NCI-H1694 (cell line): ENCODE results near the gene VKORC1L1.
"Not testable (repeated sequence)": the region's sequence is repeated elsewhere in the genome, so short reads cannot be mapped to it uniquely, and the experiment has no call there.

Source experiments
- DNase-seq: peaks from one replicate; lab custom pipeline; 2025; lab: John Stamatoyannopoulos, UW

Gene VKORC1L1

DNA sequence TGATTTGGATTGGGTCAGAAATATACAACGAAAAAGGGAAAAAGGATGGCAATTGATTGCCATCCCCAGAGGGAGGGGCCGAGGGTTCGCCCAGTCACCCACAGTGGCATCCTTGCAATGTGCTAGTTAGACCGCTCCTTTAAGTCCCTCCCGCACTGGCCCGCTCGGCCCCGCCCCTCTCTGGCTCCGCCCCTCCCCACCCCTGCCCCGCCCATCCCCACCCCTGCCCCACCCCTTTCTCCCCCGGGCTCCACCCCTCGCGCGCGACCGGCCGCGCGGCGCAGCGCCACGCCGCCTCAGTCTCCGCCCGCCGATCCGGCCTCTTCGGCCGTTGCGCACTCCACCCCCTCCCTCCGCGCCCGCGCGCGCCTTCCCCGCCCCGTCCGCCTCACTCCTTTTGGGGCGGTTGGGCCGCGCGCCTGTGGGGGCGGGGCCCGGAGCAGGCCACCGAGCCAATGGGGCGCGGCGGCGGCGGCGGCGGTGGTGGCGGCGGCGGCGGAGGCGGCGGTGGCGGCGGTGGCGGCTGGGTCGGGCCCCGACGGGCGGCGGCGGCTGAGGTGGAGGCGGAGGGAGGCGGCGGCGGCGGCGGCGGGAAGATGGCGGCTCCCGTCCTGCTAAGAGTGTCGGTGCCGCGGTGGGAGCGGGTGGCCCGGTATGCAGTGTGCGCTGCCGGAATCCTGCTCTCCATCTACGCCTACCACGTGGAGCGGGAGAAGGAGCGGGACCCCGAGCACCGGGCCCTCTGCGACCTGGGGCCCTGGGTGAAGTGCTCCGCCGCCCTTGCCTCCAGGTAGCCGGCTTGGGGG, at the start of gene VKORC1L1:
Gene VKORC1L1, plus strand, starts transcription at position 299 of the 806 bp plus-strand sequence. Its CDS starts 298 bp downstream, at position 597.
- peak; percentile 69 for DNase-seq

DNA sequence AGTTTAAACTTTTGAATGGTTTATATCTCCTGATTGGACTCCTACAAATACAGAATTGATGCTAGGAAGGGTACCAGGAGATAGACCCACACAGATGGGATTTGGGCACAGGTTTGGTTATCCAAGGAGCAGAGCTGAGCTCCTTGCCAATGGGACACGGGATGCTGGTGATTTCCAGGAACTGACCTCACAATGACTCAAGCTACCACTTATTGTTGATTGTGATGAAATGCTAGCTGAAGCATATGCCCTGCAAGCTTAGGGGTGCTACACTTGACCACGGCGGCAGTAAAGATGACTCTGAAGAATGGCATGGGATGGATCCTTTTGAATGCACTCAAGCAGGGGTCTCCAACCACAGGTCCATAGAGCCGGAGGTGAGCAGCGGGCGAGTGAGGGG, 45.5 kb upstream of the VKORC1L1 start:
- DNase-seq: no peak

DNA sequence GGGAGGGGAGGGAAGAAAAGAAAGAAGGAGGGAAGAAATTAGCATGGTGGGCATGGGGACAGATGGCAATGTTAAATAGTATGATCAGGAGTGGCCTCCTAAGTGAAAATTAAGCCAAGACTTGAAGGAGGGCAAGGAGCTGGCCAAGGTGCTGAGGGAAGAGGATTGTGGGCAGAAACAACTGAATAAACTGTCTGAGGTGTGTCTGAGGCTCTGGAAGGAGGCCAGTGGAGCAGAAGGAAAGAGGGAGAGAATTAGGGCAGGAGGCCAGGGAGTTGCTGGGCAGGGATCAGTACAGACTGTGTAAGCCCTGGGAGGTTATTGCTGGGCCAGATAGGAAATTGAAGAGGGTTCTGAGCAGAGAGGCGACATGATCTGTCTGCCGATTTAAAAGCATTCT, 40.6 kb upstream of the VKORC1L1 start:
- no peak for DNase-seq

GRCh38 chr7:65836684-65837083, 36.2 kb upstream of the VKORC1L1 start:
- DNase-seq: not testable (repeated sequence)

GRCh38 chr7:65837541-65837956, 35.3 kb upstream of the VKORC1L1 start:
- not testable (repeated sequence) for DNase-seq

DNA sequence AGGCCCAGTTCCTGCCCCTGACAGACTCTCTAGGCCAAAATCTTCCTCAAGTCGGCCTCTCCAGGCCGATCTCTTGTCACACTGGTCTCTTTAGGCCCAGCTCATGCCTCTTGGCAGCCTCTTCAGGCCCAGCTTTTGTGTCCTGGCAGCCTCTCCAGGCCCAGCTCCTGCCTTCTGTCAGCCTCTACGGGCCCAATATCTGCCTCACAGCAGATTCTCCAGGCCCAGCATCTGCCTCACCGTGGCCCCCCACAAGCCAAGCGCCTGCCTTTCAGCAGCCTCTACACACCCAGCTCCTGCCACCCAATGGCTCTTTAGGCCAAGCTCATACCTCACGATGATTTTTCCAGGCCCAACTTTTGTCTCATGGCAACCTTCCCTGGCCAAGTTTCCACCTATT, 33.0 kb upstream of the VKORC1L1 start:
- no peak for DNase-seq

DNA sequence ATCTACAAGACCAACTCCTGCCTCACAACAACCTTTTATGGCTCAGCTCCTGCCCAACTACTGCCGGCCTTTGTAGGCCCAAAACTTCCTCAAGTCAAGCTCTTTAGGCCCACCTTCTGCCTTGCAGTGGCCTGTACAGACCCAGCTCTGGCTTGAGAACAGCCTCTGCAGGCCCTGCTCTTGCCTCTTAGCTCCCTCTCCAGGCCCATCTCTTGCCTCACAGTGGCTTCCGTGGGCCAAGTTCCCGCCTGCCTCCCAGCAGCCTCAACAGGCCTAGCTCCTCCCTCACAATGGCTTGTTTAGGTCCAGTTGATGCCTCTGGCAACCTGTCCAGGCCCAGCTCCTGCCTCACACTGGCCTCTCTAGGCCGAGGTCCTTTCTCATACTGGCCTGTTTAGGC, 32.4 kb upstream of the VKORC1L1 start:
- DNase-seq: peak; percentile 19

DNA sequence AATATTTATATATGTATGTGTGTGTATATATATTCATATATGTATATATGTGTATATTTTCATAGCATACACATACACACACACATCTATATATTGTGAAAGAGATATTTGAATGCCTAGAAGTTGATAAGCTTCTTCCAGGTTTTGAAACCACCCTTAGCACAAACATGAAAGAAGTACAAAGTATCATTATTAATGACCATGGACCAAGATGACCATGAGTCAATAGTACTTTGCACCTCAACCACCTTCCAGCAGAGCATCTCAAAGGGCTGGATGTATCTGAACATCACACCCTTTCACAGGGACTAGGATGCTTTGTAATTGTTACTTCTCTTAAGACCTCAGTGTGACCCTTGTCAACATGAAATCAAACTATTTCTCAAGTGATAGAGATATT, 29.3 kb upstream of the VKORC1L1 start:
- not testable (repeated sequence) for DNase-seq

- no peak for DNase-seq
Observed at GRCh38 chr7:65846008-65846570, 26.8 kb upstream of the VKORC1L1 start.

DNA sequence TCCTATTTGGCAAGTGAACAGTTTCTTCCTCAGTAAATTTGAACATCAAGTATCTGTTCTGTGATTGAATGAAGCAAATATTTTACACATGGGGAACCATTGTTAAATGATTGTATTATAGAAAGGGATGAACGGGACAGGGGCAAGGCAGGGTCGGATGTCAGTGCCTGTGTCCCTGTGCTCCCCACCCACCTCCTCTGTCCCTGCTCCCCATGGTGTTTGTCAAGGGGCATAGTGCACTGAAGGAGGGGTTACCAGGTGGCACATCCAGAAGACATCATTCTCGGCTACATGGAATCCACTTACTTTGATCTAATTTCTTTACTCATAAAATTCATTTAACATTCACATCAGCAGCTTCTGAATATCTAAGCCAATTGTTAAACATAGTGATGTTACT, 19.4 kb upstream of the VKORC1L1 start:
- DNase-seq: not testable (repeated sequence)

DNA sequence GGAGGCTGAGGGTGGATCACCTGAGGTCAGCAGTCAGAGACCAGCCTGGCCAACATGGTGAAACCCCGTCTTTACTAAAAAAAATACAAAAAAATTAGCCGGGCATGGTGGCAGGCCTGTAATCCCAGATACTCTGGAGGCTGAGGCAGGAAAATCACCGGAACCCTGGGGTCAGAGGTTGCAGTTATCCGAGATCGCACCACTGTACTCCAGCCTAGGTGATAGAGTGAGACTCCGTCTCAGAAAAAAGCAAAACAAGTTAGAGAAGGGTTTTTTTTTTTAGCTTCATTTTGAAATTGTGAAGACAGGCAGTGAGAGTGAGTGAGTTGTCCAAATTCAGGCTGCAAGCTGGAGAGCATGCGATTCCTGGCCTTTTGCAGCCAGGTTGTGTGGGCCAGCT, 19.0 kb upstream of the VKORC1L1 start:
- not testable (repeated sequence) for DNase-seq

GRCh38 chr7:65857321-65857894, 15.5 kb upstream of the VKORC1L1 start:
- not testable (repeated sequence) for DNase-seq

GRCh38 chr7:65858660-65859059, 14.2 kb upstream of the VKORC1L1 start:
- DNase-seq: not testable (repeated sequence)

DNA sequence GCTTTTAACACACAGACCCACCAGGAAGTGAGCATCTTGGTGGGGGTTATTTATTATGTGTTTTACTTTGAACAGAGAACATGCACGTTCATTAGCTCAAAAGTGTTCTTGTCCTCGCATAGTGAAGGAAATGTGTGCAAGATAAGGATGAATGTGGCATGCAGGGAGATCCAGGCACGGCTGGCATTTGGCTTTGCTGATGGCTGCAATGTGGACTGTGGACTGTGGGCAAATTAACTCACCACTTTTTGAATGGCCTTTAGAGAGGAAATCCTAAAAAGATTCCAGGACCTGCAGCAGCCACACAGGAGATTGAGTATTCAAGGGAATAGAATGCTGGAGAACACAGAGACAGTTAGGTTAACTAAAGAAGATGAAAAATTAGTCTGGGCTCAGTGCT, 6.6 kb upstream of the VKORC1L1 start:
- not testable (repeated sequence) for DNase-seq

DNA sequence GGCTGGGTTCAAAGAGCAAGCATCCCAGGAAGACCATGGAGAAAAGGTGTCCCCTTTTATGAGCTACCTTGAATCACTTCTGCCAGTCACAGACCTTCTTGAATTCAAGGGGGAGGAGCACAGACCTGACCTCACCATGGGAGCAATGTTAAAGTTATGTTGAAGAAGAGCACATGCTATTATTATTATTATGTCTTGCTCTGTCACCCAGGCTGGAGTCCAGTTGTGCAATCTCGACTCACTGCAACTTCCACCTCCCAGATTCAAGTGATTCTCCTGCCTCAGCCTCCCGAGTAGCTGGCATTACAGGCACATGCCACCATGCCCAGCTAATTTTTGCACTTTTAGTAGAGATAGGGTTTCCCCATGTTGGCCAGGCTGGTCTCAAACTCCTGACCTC, 5.2 kb upstream of the VKORC1L1 start:
- DNase-seq: not testable (repeated sequence)

- DNase-seq: not testable (repeated sequence)
Observed at GRCh38 chr7:65869312-65869711, 3.6 kb upstream of the VKORC1L1 start.

- DNase-seq: not testable (repeated sequence)
Observed at GRCh38 chr7:65871451-65871850, 1.4 kb upstream of the VKORC1L1 start.

GRCh38 chr7:65873582-65874193, 814 bp downstream of the VKORC1L1 start:
- DNase-seq: not testable (repeated sequence)

GRCh38 chr7:65875715-65876114, 2.8 kb downstream of the VKORC1L1 start:
- DNase-seq: not testable (repeated sequence)

DNA sequence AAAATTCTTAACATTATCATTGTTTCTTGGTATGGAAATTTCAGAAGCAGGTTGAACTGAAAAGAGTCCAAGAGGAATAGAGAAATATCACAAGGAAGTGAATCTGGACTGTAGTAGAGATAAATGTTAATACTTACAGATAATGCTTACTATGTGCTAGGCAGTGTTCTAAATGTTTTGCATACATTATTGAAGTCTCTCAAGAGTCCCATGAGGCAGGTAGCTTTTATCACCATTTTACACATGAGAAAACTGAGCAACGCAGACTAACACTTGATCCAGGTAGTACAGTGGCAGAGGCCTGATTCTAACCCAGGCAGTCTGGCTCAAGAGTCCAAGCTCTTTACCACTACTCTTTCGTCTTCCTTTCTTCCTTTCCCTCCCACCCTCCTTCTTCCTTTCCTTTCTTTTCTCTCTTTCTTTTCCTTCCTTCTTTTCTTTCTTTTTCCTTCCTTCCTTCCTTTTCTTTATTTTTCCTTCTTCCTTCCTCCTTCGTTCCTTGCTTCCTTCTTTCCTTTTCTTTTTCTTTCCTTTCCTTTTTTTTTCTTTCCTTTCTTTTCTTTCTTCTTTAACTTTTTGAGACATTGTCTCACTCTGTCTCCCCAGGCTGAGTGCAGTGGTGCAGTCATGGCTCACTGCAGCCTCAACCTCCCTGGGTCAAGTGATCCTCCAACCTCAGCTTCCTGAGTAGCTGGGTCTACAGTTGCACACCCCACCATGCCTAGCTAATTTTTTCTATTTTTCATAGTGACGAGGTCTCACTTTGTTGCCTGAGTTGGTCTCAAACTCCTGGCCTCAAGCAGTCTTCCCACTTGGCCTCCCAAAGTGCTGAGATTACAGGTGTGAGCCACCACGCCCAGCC, 6.6 kb downstream of the VKORC1L1 start:
- not testable (repeated sequence) for DNase-seq

DNA sequence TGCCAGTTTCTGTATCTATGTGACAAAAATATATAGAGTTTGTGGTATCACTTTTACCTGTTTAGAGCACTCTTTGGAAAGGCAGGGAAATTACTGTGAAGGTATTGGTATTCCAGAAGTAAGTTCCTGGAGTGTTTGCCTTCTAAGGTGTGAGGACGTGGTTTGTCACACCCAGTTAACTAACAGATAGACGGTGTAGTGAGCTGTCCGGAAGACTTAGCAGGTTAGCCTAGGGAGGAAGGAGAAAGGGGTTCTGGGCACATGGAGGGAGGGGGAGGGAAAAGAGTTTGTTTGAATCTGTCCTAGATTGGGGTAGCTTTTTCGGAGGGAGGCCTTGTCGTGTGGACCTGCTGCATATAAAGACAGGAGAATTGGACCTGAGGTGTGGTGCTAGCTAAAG, 7.4 kb downstream of the VKORC1L1 start:
- not testable (repeated sequence) for DNase-seq

- DNase-seq: not testable (repeated sequence)
Observed at GRCh38 chr7:65884983-65885382, 12.1 kb downstream of the VKORC1L1 start.
